Ovary (tissue), 3 donors: ENCODE results near the gene ATP2B3.

Source experiments
- EP300 ChIP-seq: sonication (generic); formaldehyde crosslinking; IDR thresholded peaks from one replicate; pipeline ENCODE4 v1.6.1; 2017; ENCODE audit warnings: antibody characterized with exemption
- POLR2A ChIP-seq: fragments of 450-650 bp; IDR thresholded peaks from one replicate; pipeline ENCODE4 v1.6.1; 2017; ENCODE audit warnings: antibody characterized with exemption, mild to moderate bottlenecking, moderate library complexity
- TF ChIP-seq, protein P1 (sequence below), 3 donors: fragments of 450-650 bp in 2 of 3; fragments of 200-600 bp in 1 of 3; IDR thresholded peaks; one replicate each; pipeline versions ENCODE4 v1.5.1 to v1.8.0; 2016 to 2022; ENCODE audit warnings: antibody characterized with exemption in 3 of 3, mild to moderate bottlenecking in 1 of 3
- donor health status: DM: no; HTN: no; CAD: no.

DNA sequence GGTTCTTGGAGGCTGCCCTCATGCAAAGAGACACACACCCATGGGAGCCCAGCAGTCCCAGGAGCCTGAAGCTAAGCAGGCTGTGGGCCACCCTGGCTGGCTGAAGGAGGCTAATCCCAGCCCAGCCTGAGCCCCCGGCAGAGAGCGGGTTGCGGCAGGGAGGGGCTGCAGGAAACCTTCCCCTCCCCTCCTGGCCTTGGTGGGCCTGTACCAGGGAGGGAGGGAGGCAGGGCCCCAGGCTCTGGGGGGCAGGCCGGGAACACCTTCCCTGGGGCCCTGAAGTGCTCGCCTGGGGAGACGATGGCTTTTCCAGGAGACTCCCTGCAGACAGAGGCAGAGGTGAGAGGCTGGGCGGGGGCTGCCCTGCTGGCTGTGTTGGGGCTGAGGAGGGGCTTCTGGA, 19.0 kb upstream of the ATP2B3 start:
- TF ChIP-seq EP300 (no peak), POLR2A (no peak)
- TF ChIP-seq, protein P1, sequence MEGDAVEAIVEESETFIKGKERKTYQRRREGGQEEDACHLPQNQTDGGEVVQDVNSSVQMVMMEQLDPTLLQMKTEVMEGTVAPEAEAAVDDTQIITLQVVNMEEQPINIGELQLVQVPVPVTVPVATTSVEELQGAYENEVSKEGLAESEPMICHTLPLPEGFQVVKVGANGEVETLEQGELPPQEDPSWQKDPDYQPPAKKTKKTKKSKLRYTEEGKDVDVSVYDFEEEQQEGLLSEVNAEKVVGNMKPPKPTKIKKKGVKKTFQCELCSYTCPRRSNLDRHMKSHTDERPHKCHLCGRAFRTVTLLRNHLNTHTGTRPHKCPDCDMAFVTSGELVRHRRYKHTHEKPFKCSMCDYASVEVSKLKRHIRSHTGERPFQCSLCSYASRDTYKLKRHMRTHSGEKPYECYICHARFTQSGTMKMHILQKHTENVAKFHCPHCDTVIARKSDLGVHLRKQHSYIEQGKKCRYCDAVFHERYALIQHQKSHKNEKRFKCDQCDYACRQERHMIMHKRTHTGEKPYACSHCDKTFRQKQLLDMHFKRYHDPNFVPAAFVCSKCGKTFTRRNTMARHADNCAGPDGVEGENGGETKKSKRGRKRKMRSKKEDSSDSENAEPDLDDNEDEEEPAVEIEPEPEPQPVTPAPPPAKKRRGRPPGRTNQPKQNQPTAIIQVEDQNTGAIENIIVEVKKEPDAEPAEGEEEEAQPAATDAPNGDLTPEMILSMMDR (IDR thresholded peaks at IDR 0.05) = no peak
